ENCODE data around the gene PF4V1. TPM values are rescaled to one million over a fixed set of nuclear protein-coding genes. Genes with fewer than 3 reads are reported as not detected.

The PF4V1 gene
- polyA plus RNA-seq, 3 donors, result 0.99 to 3.3 TPM; not detected in 1

DNA sequence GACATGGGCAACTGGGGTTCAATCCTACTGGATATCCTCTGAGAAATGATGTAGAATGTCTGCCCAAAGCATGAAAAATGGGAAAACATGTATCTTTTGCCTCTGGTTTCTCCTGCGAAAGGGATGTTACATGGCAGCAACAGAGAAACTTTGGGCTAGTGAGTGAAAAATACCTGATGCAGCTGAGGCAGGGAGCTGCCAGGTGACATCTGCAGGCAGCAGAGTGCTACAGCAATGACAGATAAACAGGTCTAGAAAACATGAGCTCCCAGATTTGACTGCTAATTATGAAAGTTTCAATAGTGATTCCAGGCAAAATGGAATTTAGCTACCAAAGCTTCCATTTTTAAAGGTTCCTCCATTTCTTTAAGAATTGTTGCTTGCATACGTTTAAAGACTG is 11.3 kb downstream of the PF4V1 start:
- Histone ChIP-seq H3K79me2 (ENCODE audit: insufficient read depth, low read length) (no peaks in the 10 kb centered on the region), H3K4me2 (replicated peaks; ENCODE audit: extremely low read depth, low read length, poor library complexity, severe bottlenecking) (no peak overlapping the region), H3K27me3 (ENCODE audit: control insufficient read depth in 2 of 2, insufficient read depth in 2 of 2, low read length in 2 of 2) (no peaks in the 10 kb centered on the region), H3K9me3 (replicated peaks in 1 of 2; ENCODE audit: control insufficient read depth in 1 of 2, insufficient read depth in 1 of 2, low read length in 2 of 2) (no peaks in the 10 kb centered on the region), H3K4me1 (ENCODE audit: control insufficient read depth in 1 of 2, insufficient read depth in 2 of 2, low read length in 2 of 2) (peaks cover 0 to 23% of the 10 kb centered on the region in 2 donors), H2AFZ (ENCODE audit: insufficient read depth, low read depth, low read length, poor library complexity, severe bottlenecking) (no peak overlapping the region), H4K20me1 (ENCODE audit: insufficient read depth, low read length) (no peaks in the 10 kb centered on the region), H3K9ac (ENCODE audit: insufficient read depth, low read length, poor library complexity, severe bottlenecking) (no peak overlapping the region), H3K36me3 (replicated peaks in 1 of 2; ENCODE audit: control insufficient read depth in 1 of 2, insufficient read depth in 2 of 2, low read length in 2 of 2) (no peaks in the 10 kb centered on the region), H3K27ac (ENCODE audit: low read depth in 1 of 2, low read length in 2 of 2) (no peak overlapping the region), H3K4me3 (replicated peaks in 1 of 3; ENCODE audit: low read depth in 2 of 3, low read length in 3 of 3) (no peak overlapping the region)
- H3K9me3 Mint-ChIP-seq, result peaks cover 0 to 1% (median 0%) of the 10 kb centered on the region in 7 donors
- peaks cover 0 to 4% (median 0%) of the 10 kb centered on the region in 3 donors for H3K27me3 Mint-ChIP-seq (ENCODE audit: low read depth in 3 of 3)
- DNase-seq, result no peak
- intact Hi-C loops (cut with micrococcal nuclease), result no loop called here
- 89% methylated on average over 2 of the region's 2 CpGs for WGBS (ENCODE audit: insufficient coverage)
- H3K4me3 Mint-ChIP-seq, result no peak overlapping the region
- no peak overlapping the region for H3K27ac Mint-ChIP-seq
- H3K36me3 Mint-ChIP-seq, result peaks cover 0 to 3% of the 10 kb centered on the region in 2 donors
- peaks cover 16% of the 10 kb centered on the region for H3K4me1 Mint-ChIP-seq
- TF ChIP-seq, protein P1, sequence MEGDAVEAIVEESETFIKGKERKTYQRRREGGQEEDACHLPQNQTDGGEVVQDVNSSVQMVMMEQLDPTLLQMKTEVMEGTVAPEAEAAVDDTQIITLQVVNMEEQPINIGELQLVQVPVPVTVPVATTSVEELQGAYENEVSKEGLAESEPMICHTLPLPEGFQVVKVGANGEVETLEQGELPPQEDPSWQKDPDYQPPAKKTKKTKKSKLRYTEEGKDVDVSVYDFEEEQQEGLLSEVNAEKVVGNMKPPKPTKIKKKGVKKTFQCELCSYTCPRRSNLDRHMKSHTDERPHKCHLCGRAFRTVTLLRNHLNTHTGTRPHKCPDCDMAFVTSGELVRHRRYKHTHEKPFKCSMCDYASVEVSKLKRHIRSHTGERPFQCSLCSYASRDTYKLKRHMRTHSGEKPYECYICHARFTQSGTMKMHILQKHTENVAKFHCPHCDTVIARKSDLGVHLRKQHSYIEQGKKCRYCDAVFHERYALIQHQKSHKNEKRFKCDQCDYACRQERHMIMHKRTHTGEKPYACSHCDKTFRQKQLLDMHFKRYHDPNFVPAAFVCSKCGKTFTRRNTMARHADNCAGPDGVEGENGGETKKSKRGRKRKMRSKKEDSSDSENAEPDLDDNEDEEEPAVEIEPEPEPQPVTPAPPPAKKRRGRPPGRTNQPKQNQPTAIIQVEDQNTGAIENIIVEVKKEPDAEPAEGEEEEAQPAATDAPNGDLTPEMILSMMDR (IDR thresholded peaks at IDR 0.05), result peak; percentile 10

DNA sequence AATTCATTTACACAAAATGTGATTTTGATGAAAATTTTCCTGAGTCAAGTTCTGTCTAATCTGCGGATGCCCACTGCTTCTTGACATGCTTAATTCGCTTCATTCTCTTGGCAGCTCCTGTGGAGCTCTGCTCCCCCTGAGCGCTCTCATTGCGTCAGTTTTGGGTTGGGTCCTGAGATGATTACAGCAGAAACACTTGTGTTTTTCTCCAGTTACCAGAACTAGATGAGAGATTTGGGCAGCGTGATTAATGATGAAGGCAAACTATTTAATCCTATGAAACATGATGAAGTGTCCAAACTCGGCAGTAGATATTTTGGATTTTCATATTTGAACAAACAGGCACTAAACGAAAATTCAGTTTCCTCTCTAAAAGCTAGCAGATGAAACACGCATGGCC is 11.9 kb downstream of the PF4V1 start:
- DNase-seq, result no peak
- Mint-ChIP-seq H3K27ac (no peak overlapping the region), H3K36me3 (peaks cover 0 to 3% of the 10 kb centered on the region in 2 donors), H3K4me1 (peaks cover 21% of the 10 kb centered on the region), H3K27me3 (ENCODE audit: low read depth in 3 of 3) (peaks cover 0 to 4% (median 2%) of the 10 kb centered on the region in 3 donors), H3K4me3 (no peak overlapping the region), H3K9me3 (peaks cover 0 to 1% (median 0%) of the 10 kb centered on the region in 7 donors)
- H4K20me1 ChIP-seq (ENCODE audit: insufficient read depth, low read length), result no peaks in the 10 kb centered on the region
- peaks cover 5 to 28% of the 10 kb centered on the region in 2 donors for H3K4me1 ChIP-seq (ENCODE audit: control insufficient read depth in 1 of 2, insufficient read depth in 2 of 2, low read length in 2 of 2)
- no peak overlapping the region for H3K4me2 ChIP-seq (replicated peaks; ENCODE audit: extremely low read depth, low read length, poor library complexity, severe bottlenecking)
- H3K9me3 ChIP-seq (replicated peaks in 1 of 2; ENCODE audit: control insufficient read depth in 1 of 2, insufficient read depth in 1 of 2, low read length in 2 of 2), result no peaks in the 10 kb centered on the region
- H3K9ac ChIP-seq (ENCODE audit: insufficient read depth, low read length, poor library complexity, severe bottlenecking), result no peak overlapping the region
- intact Hi-C loops (cut with micrococcal nuclease), result no loop called here
- H3K4me3 ChIP-seq (replicated peaks in 1 of 3; ENCODE audit: low read depth in 2 of 3, low read length in 3 of 3), result no peak overlapping the region
- H3K36me3 ChIP-seq (replicated peaks in 1 of 2; ENCODE audit: control insufficient read depth in 1 of 2, insufficient read depth in 2 of 2, low read length in 2 of 2), result no peaks in the 10 kb centered on the region
- H3K27me3 ChIP-seq (ENCODE audit: control insufficient read depth in 2 of 2, insufficient read depth in 2 of 2, low read length in 2 of 2), result no peaks in the 10 kb centered on the region
- WGBS (ENCODE audit: insufficient coverage), result 88% methylated on average over 4 of the region's 8 CpGs
- no peak overlapping the region for H2AFZ ChIP-seq (ENCODE audit: insufficient read depth, low read depth, low read length, poor library complexity, severe bottlenecking)
- TF ChIP-seq, protein P1 (IDR thresholded peaks at IDR 0.05), result no peak
- peaks cover 4% of the 10 kb centered on the region for H3K79me2 ChIP-seq (ENCODE audit: insufficient read depth, low read length)
- no peak overlapping the region for H3K27ac ChIP-seq (ENCODE audit: low read depth in 1 of 2, low read length in 2 of 2)
